ENCODE data around the gene ARSH.

DNA sequence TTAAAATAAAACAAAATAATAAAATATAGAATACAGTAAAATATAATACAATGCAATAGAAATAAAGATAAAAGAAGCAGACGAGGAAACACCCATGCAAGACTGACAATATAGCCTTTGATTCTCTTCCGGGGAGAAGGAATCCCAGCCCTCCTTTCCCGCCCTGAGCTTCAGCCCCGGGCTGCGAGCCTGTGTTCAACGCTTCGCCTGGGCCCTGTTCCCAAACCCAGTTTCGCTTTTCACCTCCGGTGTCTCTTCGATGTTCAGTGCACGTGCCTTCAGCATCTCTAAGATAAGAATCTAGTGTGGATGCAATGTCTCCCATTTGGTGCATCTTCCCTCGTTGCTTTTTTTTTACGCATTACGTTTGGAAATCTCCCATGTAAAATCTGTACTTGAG lies 38.8 kb upstream of the ARSH start:
- TF ChIP-seq, protein P1, sequence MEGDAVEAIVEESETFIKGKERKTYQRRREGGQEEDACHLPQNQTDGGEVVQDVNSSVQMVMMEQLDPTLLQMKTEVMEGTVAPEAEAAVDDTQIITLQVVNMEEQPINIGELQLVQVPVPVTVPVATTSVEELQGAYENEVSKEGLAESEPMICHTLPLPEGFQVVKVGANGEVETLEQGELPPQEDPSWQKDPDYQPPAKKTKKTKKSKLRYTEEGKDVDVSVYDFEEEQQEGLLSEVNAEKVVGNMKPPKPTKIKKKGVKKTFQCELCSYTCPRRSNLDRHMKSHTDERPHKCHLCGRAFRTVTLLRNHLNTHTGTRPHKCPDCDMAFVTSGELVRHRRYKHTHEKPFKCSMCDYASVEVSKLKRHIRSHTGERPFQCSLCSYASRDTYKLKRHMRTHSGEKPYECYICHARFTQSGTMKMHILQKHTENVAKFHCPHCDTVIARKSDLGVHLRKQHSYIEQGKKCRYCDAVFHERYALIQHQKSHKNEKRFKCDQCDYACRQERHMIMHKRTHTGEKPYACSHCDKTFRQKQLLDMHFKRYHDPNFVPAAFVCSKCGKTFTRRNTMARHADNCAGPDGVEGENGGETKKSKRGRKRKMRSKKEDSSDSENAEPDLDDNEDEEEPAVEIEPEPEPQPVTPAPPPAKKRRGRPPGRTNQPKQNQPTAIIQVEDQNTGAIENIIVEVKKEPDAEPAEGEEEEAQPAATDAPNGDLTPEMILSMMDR (IDR thresholded peaks at IDR 0.05) = no peak
- TF ChIP-seq POLR2A (IDR thresholded peaks at IDR 0.05) = no peak
- no peak for TF ChIP-seq POLR2AphosphoS5 (IDR thresholded peaks at IDR 0.05)
